Measurements from ENCODE around the gene TNNI2. TPM values are rescaled to one million over a fixed set of nuclear protein-coding genes. Genes with fewer than 3 reads are reported as not detected.
"Not testable (repeated sequence)": the region's sequence is repeated elsewhere in the genome, so short reads cannot be mapped to it uniquely, and the experiment has no call there.

Gene TNNI2
- total RNA-seq, 4 donors from 2014 or later: 4.2 TPM; not detected in 3

- no peaks in the 10 kb centered on the region for H3K4me1 ChIP-seq
- WGBS: 68% methylated on average over 14 of the region's 14 CpGs
- peaks cover 0 to 57% (median 0%) of the 10 kb centered on the region in 4 donors for H3K27me3 ChIP-seq
- peaks cover 0 to 5% (median 2%) of the 10 kb centered on the region in 4 donors for H3K9me3 ChIP-seq
- TF ChIP-seq POLR2A (IDR thresholded peaks at IDR 0.05; ENCODE audit: low read depth) (no peak), POLR2AphosphoS5 (IDR thresholded peaks at IDR 0.05) (no peak), EP300 (IDR thresholded peaks at IDR 0.05) (no peak)
- TF ChIP-seq, protein P1, sequence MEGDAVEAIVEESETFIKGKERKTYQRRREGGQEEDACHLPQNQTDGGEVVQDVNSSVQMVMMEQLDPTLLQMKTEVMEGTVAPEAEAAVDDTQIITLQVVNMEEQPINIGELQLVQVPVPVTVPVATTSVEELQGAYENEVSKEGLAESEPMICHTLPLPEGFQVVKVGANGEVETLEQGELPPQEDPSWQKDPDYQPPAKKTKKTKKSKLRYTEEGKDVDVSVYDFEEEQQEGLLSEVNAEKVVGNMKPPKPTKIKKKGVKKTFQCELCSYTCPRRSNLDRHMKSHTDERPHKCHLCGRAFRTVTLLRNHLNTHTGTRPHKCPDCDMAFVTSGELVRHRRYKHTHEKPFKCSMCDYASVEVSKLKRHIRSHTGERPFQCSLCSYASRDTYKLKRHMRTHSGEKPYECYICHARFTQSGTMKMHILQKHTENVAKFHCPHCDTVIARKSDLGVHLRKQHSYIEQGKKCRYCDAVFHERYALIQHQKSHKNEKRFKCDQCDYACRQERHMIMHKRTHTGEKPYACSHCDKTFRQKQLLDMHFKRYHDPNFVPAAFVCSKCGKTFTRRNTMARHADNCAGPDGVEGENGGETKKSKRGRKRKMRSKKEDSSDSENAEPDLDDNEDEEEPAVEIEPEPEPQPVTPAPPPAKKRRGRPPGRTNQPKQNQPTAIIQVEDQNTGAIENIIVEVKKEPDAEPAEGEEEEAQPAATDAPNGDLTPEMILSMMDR (IDR thresholded peaks at IDR 0.05): no peak
- no peak overlapping the region for H3K4me3 ChIP-seq
- DNase-seq (ENCODE audit: extremely low spot score): no peak
- H3K36me3 ChIP-seq: no peaks in the 10 kb centered on the region
- intact Hi-C loops (cut with DNase I): no loop called here
- H3K27ac ChIP-seq (replicated peaks in 1 of 4): no peak overlapping the region
These were observed 31.4 kb upstream of the TNNI2 start for GRCh38 chr11:1807264-1807995.

DNA sequence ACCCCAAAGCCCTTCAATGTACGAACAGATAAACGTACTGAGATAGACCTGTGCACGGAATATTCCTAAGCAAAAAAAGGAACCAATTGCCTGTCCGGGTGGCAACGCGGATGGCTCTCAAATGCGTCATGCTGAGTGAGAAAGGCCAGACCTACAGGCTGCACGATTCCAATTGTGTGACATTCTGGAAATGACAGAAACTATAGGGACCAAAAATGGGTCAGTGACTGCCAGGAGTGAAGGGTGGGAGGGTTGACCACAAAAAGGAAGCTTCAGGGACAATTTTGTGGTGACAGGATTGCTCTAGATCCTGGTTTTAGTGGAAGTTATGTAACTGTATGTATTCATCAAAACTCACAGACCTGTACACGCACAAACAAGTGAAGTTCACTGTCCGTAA lies 28.0 kb upstream of the TNNI2 start:
- intact Hi-C loops (cut with DNase I): no loop called here

GRCh38 chr11:1812274-1812673 lies 26.5 kb upstream of the TNNI2 start:
- H3K27me3 ChIP-seq: peaks cover 0 to 43% (median 0%) of the 10 kb centered on the region in 4 donors
- 80% methylated on average over 5 of the region's 5 CpGs for WGBS

More for the DNA sequence above, 28.0 kb upstream of the TNNI2 start:
- Histone ChIP-seq H3K36me3 (no peaks in the 10 kb centered on the region), H3K4me1 (no peaks in the 10 kb centered on the region), H3K27me3 (peaks cover 0 to 55% (median 0%) of the 10 kb centered on the region in 4 donors), H3K9me3 (peaks cover 0 to 5% (median 2%) of the 10 kb centered on the region in 4 donors), H3K4me3 (no peak overlapping the region), H3K27ac (replicated peaks in 1 of 4) (no peak overlapping the region)
- WGBS: 78% methylated on average over 10 of the region's 10 CpGs
- TF ChIP-seq, protein P1 (IDR thresholded peaks at IDR 0.05): no peak
- TF ChIP-seq POLR2AphosphoS5 (IDR thresholded peaks at IDR 0.05) (no peak), POLR2A (IDR thresholded peaks at IDR 0.05; ENCODE audit: low read depth) (no peak), EP300 (IDR thresholded peaks at IDR 0.05) (no peak)
- DNase-seq (ENCODE audit: extremely low spot score): no peak

GRCh38 chr11:1812801-1813200 lies 26.0 kb upstream of the TNNI2 start:
- Histone ChIP-seq H3K4me3 (no peak overlapping the region), H3K36me3 (no peaks in the 10 kb centered on the region), H3K27me3 (peaks cover 0 to 38% (median 0%) of the 10 kb centered on the region in 4 donors), H3K27ac (replicated peaks in 1 of 4) (no peak overlapping the region), H3K4me1 (no peaks in the 10 kb centered on the region), H3K9me3 (peaks cover 0 to 7% (median 3%) of the 10 kb centered on the region in 4 donors)
- intact Hi-C loops (cut with DNase I): no loop called here
- WGBS: 88% methylated on average over 15 of the region's 15 CpGs
- TF ChIP-seq EP300 (IDR thresholded peaks at IDR 0.05): no peak
- TF ChIP-seq, protein P1 (IDR thresholded peaks at IDR 0.05): no peak
- TF ChIP-seq POLR2AphosphoS5 (IDR thresholded peaks at IDR 0.05): no peak
- TF ChIP-seq POLR2A (IDR thresholded peaks at IDR 0.05; ENCODE audit: low read depth): no peak
- DNase-seq (ENCODE audit: extremely low spot score): no peak

More at GRCh38 chr11:1812274-1812673, 26.5 kb upstream of the TNNI2 start:
- no peak overlapping the region for H3K27ac ChIP-seq (replicated peaks in 1 of 4)
- no peaks in the 10 kb centered on the region for H3K36me3 ChIP-seq
- intact Hi-C loops (cut with DNase I): no loop called here
- peaks cover 0 to 5% (median 2%) of the 10 kb centered on the region in 4 donors for H3K9me3 ChIP-seq
- no peaks in the 10 kb centered on the region for H3K4me1 ChIP-seq
- H3K4me3 ChIP-seq: no peak overlapping the region
- DNase-seq (ENCODE audit: extremely low spot score): no peak
- TF ChIP-seq EP300 (IDR thresholded peaks at IDR 0.05): no peak
- no peak for TF ChIP-seq POLR2A (IDR thresholded peaks at IDR 0.05; ENCODE audit: low read depth)
- TF ChIP-seq, protein P1 (IDR thresholded peaks at IDR 0.05): no peak
- TF ChIP-seq POLR2AphosphoS5 (IDR thresholded peaks at IDR 0.05): no peak

- H3K27ac ChIP-seq (replicated peaks in 1 of 4); H3K4me3 ChIP-seq; H3K36me3 ChIP-seq; intact Hi-C loops (cut with DNase I); DNase-seq (ENCODE audit: extremely low spot score); H3K4me1 ChIP-seq: not testable (repeated sequence)
- Histone ChIP-seq H3K9me3 (peaks cover 0 to 12% (median 6%) of the 10 kb centered on the region in 4 donors), H3K27me3 (peaks cover 0 to 38% (median 0%) of the 10 kb centered on the region in 4 donors)
- 87% methylated on average over 9 of the region's 9 CpGs for WGBS
These were observed 25.4 kb upstream of the TNNI2 start for GRCh38 chr11:1813356-1813755.

Data from esophagus muscularis mucosa (tissue), 4 donors.